GM18508 (cell line): ENCODE measurements around the gene OBSCN.
"Not testable (repeated sequence)": the region's sequence is repeated elsewhere in the genome, so short reads cannot be mapped to it uniquely, and the experiment has no call there.

ENCODE experiments used
- ATAC-seq: cut with Tn5 transposase; IDR thresholded peaks from one replicate; pipeline ENCODE4 v1.9.1; 2021; ENCODE audit warnings: moderate number of reproducible peaks; ENCODE audit not compliant: insufficient read depth, unreplicated experiment

OBSCN gene

DNA sequence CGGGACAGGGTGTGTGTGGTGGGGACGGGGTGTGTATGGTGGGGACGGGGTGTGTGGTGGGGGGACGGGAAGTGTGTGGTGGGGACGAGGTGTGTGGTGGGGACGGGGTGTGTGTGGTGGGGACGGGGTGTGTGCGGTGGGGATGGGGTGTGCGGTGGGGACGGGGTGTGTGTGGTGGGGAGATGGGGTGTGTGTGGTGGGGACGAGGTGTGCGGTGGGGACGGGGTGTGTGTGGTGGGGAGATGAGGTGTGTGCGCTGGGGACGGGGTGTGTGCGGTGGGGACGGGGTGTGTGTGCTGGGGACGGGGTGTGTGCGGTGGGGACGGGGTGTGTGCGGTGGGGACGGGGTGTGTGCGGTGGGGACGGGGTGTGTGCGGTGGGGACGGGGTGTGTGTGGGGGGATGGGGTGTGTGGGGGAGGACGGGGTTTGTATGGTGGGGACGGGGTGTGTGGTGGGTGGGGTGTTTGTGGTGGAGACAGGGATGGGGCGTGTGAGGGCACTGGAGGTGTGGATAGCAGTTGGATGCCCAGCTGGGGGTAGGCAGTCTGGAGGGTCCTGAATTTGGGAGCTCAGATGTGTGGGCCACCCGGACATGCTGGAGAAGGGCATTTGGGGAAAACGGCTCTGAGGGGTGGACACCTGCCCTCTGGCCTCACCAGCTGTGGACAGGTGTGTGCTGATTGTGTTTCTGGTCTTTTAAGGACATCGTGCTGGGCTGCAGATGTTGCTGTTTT is 25.4 kb upstream of the OBSCN start:
- no peak for ATAC-seq

- ATAC-seq, result no peak
Measured at GRCh38 chr1:228184152-228184551, 23.7 kb upstream of the OBSCN start.

DNA sequence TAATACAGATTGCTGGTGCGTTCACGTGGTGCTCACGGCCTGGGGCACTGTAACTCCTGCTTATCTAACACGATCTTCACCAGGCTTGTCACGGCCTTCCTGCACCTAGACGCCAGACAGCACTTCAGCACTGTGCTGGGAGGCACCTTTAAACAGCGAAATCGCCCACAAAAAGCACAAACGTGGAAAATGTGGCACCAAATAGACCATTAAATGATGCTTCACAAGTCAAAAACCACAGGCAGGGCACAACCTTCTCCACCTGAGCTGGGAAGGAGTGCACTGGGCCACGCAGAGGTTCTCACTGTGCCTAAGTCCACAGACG is 22.2 kb upstream of the OBSCN start:
- no peak for ATAC-seq

GRCh38 chr1:228188249-228188648 is 19.6 kb upstream of the OBSCN start:
- ATAC-seq, result not testable (repeated sequence)

- ATAC-seq, result no peak
Measured at GRCh38 chr1:228190182-228190581, 17.7 kb upstream of the OBSCN start.

GRCh38 chr1:228190778-228191177 is 17.1 kb upstream of the OBSCN start:
- ATAC-seq, result no peak

- no peak for ATAC-seq
Measured at GRCh38 chr1:228194436-228194835, 13.4 kb upstream of the OBSCN start.

DNA sequence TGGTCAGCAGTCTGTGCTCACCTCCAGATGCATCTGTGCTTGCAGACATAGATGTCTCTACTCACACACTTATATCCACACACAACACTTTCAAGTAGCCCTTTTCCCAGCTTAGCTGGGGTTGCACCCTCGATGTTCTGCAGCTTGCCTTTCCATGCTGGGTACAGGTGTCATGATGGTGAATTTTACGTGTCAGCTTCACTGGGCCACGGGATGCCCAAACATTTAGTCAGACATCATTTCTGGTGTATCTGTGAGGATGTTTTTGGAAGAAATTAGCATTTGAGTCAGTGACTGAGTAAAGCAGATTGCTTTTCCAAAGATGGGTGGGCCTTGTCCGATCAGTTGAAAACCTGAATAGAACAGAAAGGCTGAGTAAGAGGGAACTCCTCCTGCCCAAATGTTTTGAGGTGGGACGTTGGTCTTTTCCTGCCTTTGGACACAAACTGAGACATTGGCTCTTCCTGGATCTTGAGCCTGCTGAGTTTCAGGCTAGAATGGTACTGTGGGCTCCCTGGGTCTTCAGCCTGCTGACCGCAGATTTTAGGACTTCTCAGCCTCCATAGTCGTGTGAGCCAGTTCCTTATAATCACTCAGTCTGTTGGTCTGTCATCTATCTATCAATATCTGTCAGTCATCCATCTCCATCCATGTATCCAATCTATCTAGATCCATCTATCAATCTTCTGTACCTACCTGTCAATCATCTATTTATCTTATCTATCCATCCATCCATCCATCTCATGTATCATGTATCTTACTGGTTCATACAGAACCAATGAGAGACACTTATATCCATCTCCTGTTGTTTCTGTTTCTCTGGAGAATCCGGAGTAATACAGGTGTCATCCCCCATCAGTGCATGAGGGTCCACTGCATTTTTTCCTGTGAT is 12.7 kb upstream of the OBSCN start:
- ATAC-seq, result no peak

- no peak for ATAC-seq
Measured at GRCh38 chr1:228197555-228198147, 10.2 kb upstream of the OBSCN start.

DNA sequence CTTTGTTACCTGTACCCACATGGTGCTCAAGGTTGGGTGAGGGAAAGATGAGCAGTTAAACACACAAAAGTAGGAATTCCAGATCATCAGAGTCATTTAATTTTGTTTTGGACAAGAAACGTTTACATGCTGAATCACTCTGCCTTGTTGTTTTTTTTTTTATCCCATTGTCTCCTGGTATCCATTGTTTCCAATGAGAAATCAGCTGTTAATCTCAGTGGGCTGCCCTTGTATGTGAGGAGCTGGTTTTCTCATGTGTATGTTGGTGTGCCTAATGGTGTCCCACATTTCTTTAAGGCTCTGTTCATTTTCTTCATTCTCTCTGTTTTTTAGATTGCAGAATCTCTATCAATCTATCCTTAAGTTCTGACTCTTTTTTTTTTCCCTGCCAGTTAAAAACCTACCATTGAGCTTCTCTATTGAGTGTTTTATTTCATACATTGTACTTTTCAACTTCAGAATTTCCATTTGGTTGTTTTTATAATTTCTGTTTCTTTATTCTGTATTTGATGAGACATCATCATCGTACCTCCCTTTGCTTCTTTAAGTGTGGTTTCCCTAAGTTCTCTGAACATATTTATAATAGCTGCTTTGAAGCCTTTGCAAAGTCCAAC is 8.8 kb upstream of the OBSCN start:
- ATAC-seq, result no peak

- ATAC-seq, result no peak
Measured at GRCh38 chr1:228204958-228205357, 2.9 kb upstream of the OBSCN start.

GRCh38 chr1:228205526-228206436 is 2.1 kb upstream of the OBSCN start:
- no peak for ATAC-seq

DNA sequence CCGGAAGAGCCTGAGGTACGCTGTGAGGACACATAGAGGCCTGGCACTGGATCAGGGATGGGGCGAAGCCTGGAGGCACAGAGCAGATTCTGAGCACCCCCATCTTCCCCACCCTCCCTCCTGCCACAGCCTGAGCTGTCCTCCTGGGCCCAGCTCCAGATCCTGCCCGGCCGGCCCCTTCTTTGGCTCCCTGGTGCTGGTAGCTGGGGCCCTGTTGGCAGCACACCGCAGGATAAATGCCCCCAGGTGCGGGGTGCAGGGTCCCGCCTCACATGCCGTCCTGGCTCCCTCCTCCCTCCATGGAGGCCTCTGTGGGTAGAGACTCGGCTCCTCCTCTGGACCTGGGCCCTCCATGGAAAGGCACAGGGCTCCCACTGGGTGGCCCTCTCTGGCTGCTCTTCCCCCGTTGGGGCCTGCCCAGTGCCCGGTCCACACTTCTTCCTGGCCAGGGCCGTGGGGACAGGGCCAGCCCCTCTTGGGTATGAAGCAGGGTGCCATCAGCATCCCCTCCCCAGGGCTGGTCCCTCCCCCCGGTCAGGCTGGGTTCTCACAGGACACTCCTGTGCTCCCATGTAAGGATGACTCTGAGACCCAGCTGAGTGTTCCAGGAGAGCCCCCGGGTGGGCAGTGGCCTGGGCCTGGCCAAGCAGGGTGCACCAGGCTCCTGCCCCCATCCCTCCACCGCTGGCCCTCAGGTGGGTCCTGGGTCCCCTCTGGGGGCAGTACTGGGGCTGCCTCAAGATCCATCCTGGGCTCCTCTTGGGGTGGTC is 1.1 kb upstream of the OBSCN start:
- no peak for ATAC-seq

GRCh38 chr1:228207381-228207810 is 448 bp upstream of the OBSCN start:
- no peak for ATAC-seq

DNA sequence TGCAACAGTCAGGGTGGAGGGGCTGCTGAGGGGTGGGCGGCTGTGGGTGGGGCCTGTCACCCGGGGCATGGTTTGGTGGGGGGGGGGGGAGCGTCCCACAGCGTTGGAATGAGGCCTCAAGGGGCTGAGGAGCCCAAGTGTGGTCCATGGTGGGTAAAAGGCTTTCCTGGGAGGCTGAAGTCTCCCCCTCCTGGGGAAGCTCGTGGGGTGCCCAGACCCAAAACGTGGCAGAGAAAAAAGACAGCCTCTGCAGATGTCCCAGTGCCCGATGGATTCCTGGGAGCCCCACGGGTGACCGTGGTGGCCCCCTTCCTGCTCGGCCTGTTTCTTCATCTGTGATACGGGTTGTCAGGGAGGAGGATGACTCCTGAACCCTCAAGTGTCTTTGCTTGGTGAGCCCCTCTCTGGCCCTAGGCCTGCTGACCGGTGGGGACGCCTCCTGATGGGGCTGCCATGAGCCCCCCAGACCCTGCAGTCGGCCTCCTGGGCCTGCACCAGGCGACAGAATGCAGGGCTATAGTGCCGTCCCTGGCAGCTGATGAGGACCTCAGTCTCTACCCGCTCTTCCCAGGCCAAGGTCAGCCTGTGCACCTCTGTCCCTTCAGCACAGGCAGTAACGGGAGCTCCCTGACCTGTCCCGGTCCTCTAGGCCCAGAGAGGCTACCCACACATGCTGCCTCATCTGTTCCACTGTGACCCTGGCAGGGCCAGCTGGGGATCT is 1.1 kb downstream of the OBSCN start:
- ATAC-seq, result no peak

GRCh38 chr1:228209657-228210056 is 1.8 kb downstream of the OBSCN start:
- ATAC-seq, result no peak

DNA sequence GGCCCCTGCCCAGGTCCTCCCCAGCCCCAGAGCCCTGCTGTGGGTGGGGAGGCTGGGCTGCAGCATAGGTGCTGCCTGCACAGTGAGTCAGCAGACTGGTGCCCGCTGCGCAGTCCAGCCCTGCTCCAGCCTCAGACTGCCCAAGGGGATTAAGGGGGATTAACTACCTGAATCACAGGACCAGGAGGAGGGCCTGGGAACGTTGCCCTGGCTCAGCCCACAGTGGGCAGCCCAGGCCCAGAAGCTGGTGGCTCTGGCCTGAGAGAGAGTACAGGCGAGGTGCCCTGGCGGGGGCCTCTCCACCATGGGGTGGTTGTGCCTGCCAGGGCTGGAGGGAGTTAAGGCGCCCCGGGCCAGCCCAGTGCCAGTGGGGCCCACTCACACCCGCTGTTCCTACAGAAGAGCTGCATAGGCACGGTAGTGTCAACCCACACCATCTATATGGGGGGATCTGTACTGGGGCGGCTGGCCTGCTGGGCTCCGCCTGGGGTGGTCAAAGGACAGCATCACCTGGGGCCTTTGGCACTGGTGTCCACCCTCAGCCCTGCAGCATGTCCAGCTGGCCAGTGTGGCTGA is 2.3 kb downstream of the OBSCN start:
- ATAC-seq, result no peak
